Lung (tissue), 12 donors: ENCODE results near the gene SLC13A2. TPM values are rescaled to one million over a fixed set of nuclear protein-coding genes. Genes with fewer than 3 reads are reported as not detected.

Experiments used
- ATAC-seq: fragments of 200-7000 bp; cut with Tn5 transposase; one replicate; pipeline ENCODE4 v1.9.1; 2020; ENCODE audit warnings: moderate number of reproducible peaks; ENCODE audit not compliant: insufficient read depth, low FRiP score
- DNase-seq, 3 donors: peaks; one replicate each; pipeline ENCODE4 v3.0.0-alpha.2; 2013 to 2017
- H3K27ac ChIP-seq, 2 donors: one replicate each; pipeline ENCODE4 v1.5.1; 2013; ENCODE audit warnings: mild to moderate bottlenecking in 2 of 2, moderate library complexity in 2 of 2, control low read depth in 1 of 2, inconsistent platforms in 1 of 2, low read depth in 1 of 2, low read length in 1 of 2
- H3K27me3 ChIP-seq, 3 donors: one replicate each; pipeline ENCODE4 v1.5.1; 2013; ENCODE audit warnings: low read length in 2 of 3; ENCODE audit not compliant: control insufficient read depth in 3 of 3, insufficient read depth in 3 of 3
- H3K36me3 ChIP-seq, 4 donors: one replicate each; pipeline ENCODE4 v1.5.1; 2013; ENCODE audit warnings: low read length in 4 of 4, mild to moderate bottlenecking in 1 of 4, moderate library complexity in 1 of 4; ENCODE audit not compliant: control insufficient read depth in 4 of 4, insufficient read depth in 4 of 4
- H3K4me1 ChIP-seq, 5 donors: one replicate each; pipeline ENCODE4 v1.5.1; 2013; ENCODE audit warnings: low read length in 5 of 5, mild to moderate bottlenecking in 2 of 5, moderate library complexity in 1 of 5; ENCODE audit not compliant: control insufficient read depth in 5 of 5, insufficient read depth in 5 of 5
- H3K4me3 ChIP-seq: one replicate; pipeline ENCODE4 v1.5.1; 2013; ENCODE audit warnings: mild to moderate bottlenecking, control low read depth, moderate library complexity
- H3K9ac ChIP-seq, 2 donors: one replicate each; pipeline ENCODE4 v1.5.1; 2013; ENCODE audit warnings: low read length in 2 of 2, control low read depth in 1 of 2; ENCODE audit not compliant: insufficient read depth in 1 of 2
- H3K9me3 ChIP-seq, 4 donors: one replicate each; pipeline ENCODE4 v1.5.1; 2013; ENCODE audit warnings: low read length in 3 of 4, mild to moderate bottlenecking in 1 of 4, moderate library complexity in 1 of 4; ENCODE audit not compliant: control insufficient read depth in 4 of 4, insufficient read depth in 3 of 4
- WGBS, 2 donors: extraction: QIAGEN DNeasy Blood & Tissue Kit; methylation state at CpG; one replicate each; pipeline ENCODE4 v1.1.7; 2013; 5-methylcytosine and 5-hydroxymethylcytosine counted together
- polyA plus RNA-seq, 2 donors: library from polyadenylated mRNA; stranded (reverse); fragments of 200-250 nt; gene quantifications; one replicate each; pipeline ENCODE4 v1.2.1, GENCODE V29; 2013
- total RNA-seq, 2 donors: library from RNA; depleted of rRNA in 1 of 2; stranded (reverse); fragments of >200 nt in 1 of 2; gene quantifications; one replicate each; pipeline ENCODE4 v1.2.1, GENCODE V29; 2014 to 2021
- TF ChIP-seq, protein P1 (sequence below): IDR thresholded peaks from 2 replicates; pipeline ENCODE4 v1.5.1; 2012; ENCODE audit warnings: mild to moderate bottlenecking; ENCODE audit errors: control extremely low read depth, extremely low read depth
- donor health status: control.
- donor health status: control.
- donor health status: Bipolar disorder and iron deficiency.
- donor health status: healthy.
- donor health status: DM: yes; HTN: yes; CAD: no.

The SLC13A2 gene
- total and polyA plus RNA-seq, 4 donors, result 0.02 to 0.15 (median 0.06) TPM; not detected in 1

DNA sequence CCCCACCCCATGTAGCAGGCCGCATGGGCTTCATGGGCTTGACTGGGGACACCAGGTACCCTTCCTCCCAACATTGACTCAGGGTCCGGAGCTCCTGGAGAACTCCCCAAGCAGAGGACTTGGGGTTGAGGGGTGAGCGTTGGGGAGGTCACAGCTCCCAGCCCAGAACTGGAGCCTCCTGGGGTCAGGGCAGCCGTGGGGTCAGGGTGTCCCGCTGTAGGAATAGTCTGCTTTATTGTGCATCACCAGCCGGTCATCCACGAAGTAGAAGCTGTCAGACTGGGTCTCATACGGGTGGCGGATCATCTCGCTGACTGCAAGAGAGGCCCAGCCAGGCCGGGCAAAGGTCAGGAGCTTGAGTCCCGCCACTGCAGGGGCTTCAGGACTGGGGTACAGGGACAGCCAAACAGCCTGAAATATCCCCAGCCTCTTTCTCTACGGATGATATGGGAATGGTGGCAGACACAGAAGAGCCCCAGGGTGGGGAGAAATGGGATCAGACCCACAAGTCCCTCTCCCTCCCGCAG lies 73.7 kb downstream of the SLC13A2 start:
- Histone ChIP-seq H3K9me3 (no peaks in the 10 kb centered on the region), H3K4me1 (peaks cover 0 to 12% (median 0%) of the 10 kb centered on the region in 5 donors), H3K36me3 (peaks cover 0 to 4% (median 0%) of the 10 kb centered on the region in 4 donors), H3K9ac (no peak overlapping the region), H3K27ac (no peak overlapping the region), H3K27me3 (no peaks in the 10 kb centered on the region), H3K4me3 (no peak overlapping the region)
- no peak for ATAC-seq
- TF ChIP-seq, protein P1, sequence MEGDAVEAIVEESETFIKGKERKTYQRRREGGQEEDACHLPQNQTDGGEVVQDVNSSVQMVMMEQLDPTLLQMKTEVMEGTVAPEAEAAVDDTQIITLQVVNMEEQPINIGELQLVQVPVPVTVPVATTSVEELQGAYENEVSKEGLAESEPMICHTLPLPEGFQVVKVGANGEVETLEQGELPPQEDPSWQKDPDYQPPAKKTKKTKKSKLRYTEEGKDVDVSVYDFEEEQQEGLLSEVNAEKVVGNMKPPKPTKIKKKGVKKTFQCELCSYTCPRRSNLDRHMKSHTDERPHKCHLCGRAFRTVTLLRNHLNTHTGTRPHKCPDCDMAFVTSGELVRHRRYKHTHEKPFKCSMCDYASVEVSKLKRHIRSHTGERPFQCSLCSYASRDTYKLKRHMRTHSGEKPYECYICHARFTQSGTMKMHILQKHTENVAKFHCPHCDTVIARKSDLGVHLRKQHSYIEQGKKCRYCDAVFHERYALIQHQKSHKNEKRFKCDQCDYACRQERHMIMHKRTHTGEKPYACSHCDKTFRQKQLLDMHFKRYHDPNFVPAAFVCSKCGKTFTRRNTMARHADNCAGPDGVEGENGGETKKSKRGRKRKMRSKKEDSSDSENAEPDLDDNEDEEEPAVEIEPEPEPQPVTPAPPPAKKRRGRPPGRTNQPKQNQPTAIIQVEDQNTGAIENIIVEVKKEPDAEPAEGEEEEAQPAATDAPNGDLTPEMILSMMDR, result no peak
- WGBS, 2 donors, result 87 to 92% methylated on average over 14 of the region's 14 CpGs
- DNase-seq, result no peak

Other genes with a start within 250 kb of the SLC13A2 start
- gene TMEM97, start 154.4 kb upstream of the SLC13A2 start, total RNA-seq, result 10 to 100 TPM; 23.5 to 62.6 TPM
- gene TMEM97, start 154.4 kb upstream of the SLC13A2 start, polyA plus RNA-seq, result 10 to 100 TPM; 35.3 to 42.2 TPM
- gene IFT20, start 138.2 kb upstream of the SLC13A2 start, total RNA-seq, result 10 to 100 TPM; 29.5 to 36.0 TPM
- 10 to 100 TPM; 35.6 to 74.1 TPM for gene IFT20, start 138.2 kb upstream of the SLC13A2 start, polyA plus RNA-seq
- 10 to 100 TPM; 35.0 to 59.6 TPM for gene TNFAIP1, start 137.9 kb upstream of the SLC13A2 start, total RNA-seq
- gene TNFAIP1, start 137.9 kb upstream of the SLC13A2 start, polyA plus RNA-seq, result 10 to 100 TPM; 17.7 to 36.9 TPM
- gene POLDIP2, start 116.1 kb upstream of the SLC13A2 start, total RNA-seq, result 10 to 100 TPM; 38.7 to 82.6 TPM
- 10 to 100 TPM; 43.6 to 80.9 TPM for gene POLDIP2, start 116.1 kb upstream of the SLC13A2 start, polyA plus RNA-seq
- not detected for gene SEBOX, start 108.4 kb upstream of the SLC13A2 start, total RNA-seq
- gene SEBOX, start 108.4 kb upstream of the SLC13A2 start, polyA plus RNA-seq, result not detected
- gene VTN, start 103.3 kb upstream of the SLC13A2 start, total RNA-seq, result 1 to 10 TPM in 1 of 2 donors, under 1 TPM in 1; 0.40 to 2.5 TPM
- gene VTN, start 103.3 kb upstream of the SLC13A2 start, polyA plus RNA-seq, result 1 to 10 TPM; 1.3 to 1.9 TPM
- 10 to 100 TPM in 1 of 2 donors, 1 to 10 TPM in 1; 9.3 to 24.6 TPM for gene SARM1, start 102.0 kb upstream of the SLC13A2 start, total RNA-seq
- 10 to 100 TPM in 1 of 2 donors, 1 to 10 TPM in 1; 9.6 to 10.1 TPM for gene SARM1, start 102.0 kb upstream of the SLC13A2 start, polyA plus RNA-seq
- gene SLC46A1, start 67.4 kb upstream of the SLC13A2 start, total RNA-seq, result 10 to 100 TPM in 1 of 2 donors, 1 to 10 TPM in 1; 4.6 to 23.8 TPM
- gene SLC46A1, start 67.4 kb upstream of the SLC13A2 start, polyA plus RNA-seq, result 10 to 100 TPM in 1 of 2 donors, 1 to 10 TPM in 1; 8.6 to 10.2 TPM
- gene FOXN1, start 32.7 kb downstream of the SLC13A2 start, total RNA-seq, result under 1 TPM in 1 of 2 donors, not detected in 1; 0.25 TPM
- under 1 TPM; 0.13 to 0.18 TPM for gene FOXN1, start 32.7 kb downstream of the SLC13A2 start, polyA plus RNA-seq
- gene UNC119, start 79.0 kb downstream of the SLC13A2 start, total RNA-seq, result 10 to 100 TPM; 29.2 to 34.2 TPM
- 10 to 100 TPM; 19.0 to 40.0 TPM for gene UNC119, start 79.0 kb downstream of the SLC13A2 start, polyA plus RNA-seq
- gene PIGS, start 97.9 kb downstream of the SLC13A2 start, total RNA-seq, result 10 to 100 TPM; 43.2 to 71.3 TPM
- gene PIGS, start 97.9 kb downstream of the SLC13A2 start, polyA plus RNA-seq, result 10 to 100 TPM in 1 of 2 donors, 1 to 10 TPM in 1; 10.0 to 71.9 TPM
- 10 to 100 TPM; 21.0 to 40.3 TPM for gene ALDOC, start 103.3 kb downstream of the SLC13A2 start, total RNA-seq
- gene ALDOC, start 103.3 kb downstream of the SLC13A2 start, polyA plus RNA-seq, result 10 to 100 TPM; 15.5 to 52.5 TPM
- gene SPAG5, start 125.4 kb downstream of the SLC13A2 start, total RNA-seq, result 10 to 100 TPM; 10.5 to 15.0 TPM
- gene SPAG5, start 125.4 kb downstream of the SLC13A2 start, polyA plus RNA-seq, result 1 to 10 TPM; 6.3 to 9.9 TPM
- 10 to 100 TPM; 12.2 to 14.3 TPM for gene RSKR, start 140.5 kb downstream of the SLC13A2 start, total RNA-seq
- 1 to 10 TPM; 3.9 to 5.5 TPM for gene RSKR, start 140.5 kb downstream of the SLC13A2 start, polyA plus RNA-seq
- 100 to 1,000 TPM in 1 of 2 donors, 10 to 100 TPM in 1; 81.3 to 147 TPM for gene BLTP2, start 171.5 kb downstream of the SLC13A2 start, total RNA-seq
- 10 to 100 TPM; 23.4 to 46.4 TPM for gene BLTP2, start 171.5 kb downstream of the SLC13A2 start, polyA plus RNA-seq
- gene SDF2, start 188.3 kb downstream of the SLC13A2 start, total RNA-seq, result 10 to 100 TPM; 45.1 to 51.9 TPM
- gene SDF2, start 188.3 kb downstream of the SLC13A2 start, polyA plus RNA-seq, result 10 to 100 TPM; 36.5 to 73.3 TPM
- gene SUPT6H, start 188.6 kb downstream of the SLC13A2 start, total RNA-seq, result 10 to 100 TPM; 64.8 to 96.4 TPM
- gene SUPT6H, start 188.6 kb downstream of the SLC13A2 start, polyA plus RNA-seq, result 10 to 100 TPM; 27.5 to 32.4 TPM
- gene PROCA1, start 238.2 kb downstream of the SLC13A2 start, total RNA-seq, result 1 to 10 TPM; 2.1 to 3.7 TPM
- gene PROCA1, start 238.2 kb downstream of the SLC13A2 start, polyA plus RNA-seq, result 1 to 10 TPM; 1.2 to 3.4 TPM
- gene RAB34, start 244.2 kb downstream of the SLC13A2 start, total RNA-seq, result 10 to 100 TPM; 77.8 to 91.8 TPM
- gene RAB34, start 244.2 kb downstream of the SLC13A2 start, polyA plus RNA-seq, result 100 to 1,000 TPM; 103 TPM
- gene RPL23A, start 246.3 kb downstream of the SLC13A2 start, total RNA-seq, result 1,000 to 10,000 TPM in 1 of 2 donors, 100 to 1,000 TPM in 1; 528 to 1,109 TPM
- 1,000 to 10,000 TPM in 1 of 2 donors, 100 to 1,000 TPM in 1; 955 to 1,200 TPM for gene RPL23A, start 246.3 kb downstream of the SLC13A2 start, polyA plus RNA-seq